Measurements from ENCODE around the gene CHMP5. TPM values are rescaled to one million over a fixed set of nuclear protein-coding genes. Genes with fewer than 3 reads are reported as not detected.

CHMP5 gene
- total and polyA plus RNA-seq, 8 donors, result 9.8 to 164 (median 64.3) TPM

DNA sequence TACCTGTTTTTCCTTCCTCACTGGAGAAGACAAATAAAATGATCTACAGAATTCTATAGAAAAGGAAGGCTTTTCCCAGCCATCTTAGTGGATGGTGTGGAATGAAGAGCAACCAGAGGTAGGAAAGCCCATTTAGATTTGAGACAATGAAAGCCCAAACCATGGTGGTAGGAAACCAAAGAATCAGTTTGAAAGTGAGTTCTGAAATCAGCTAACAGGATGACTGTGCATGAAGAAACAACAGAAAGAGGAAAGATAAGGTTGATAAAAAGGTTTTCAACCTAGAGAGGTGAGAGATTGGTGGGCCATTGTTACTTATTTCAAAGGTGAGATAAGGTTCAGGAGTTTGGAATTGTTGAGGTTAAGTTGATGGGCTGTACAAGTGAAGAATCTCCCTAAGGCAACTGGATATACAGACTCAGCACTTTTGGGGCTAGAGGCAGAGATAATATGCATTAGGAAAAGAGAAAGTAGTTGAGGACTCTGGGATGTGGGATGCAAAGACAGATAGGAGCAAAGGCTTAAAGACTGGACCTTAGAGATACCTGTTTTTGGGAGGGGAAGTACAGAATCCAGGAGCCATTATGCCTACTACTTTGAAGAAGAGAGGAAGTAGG is 2.4 kb downstream of the CHMP5 start:
- H3K4me3 ChIP-seq, result no peak overlapping the region
- H3K36me3 ChIP-seq, result peaks cover 23 to 66% (median 63%) of the 10 kb centered on the region in 4 donors
- no peak overlapping the region for H3K27ac ChIP-seq
- TF ChIP-seq POLR2AphosphoS5 (IDR thresholded peaks at IDR 0.05) (no peak), EP300 (IDR thresholded peaks at IDR 0.05) (no peak), POLR2A (IDR thresholded peaks at IDR 0.05) (no peak)
- TF ChIP-seq, protein P1, sequence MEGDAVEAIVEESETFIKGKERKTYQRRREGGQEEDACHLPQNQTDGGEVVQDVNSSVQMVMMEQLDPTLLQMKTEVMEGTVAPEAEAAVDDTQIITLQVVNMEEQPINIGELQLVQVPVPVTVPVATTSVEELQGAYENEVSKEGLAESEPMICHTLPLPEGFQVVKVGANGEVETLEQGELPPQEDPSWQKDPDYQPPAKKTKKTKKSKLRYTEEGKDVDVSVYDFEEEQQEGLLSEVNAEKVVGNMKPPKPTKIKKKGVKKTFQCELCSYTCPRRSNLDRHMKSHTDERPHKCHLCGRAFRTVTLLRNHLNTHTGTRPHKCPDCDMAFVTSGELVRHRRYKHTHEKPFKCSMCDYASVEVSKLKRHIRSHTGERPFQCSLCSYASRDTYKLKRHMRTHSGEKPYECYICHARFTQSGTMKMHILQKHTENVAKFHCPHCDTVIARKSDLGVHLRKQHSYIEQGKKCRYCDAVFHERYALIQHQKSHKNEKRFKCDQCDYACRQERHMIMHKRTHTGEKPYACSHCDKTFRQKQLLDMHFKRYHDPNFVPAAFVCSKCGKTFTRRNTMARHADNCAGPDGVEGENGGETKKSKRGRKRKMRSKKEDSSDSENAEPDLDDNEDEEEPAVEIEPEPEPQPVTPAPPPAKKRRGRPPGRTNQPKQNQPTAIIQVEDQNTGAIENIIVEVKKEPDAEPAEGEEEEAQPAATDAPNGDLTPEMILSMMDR (IDR thresholded peaks at IDR 0.05), result no peak
- intact Hi-C loops (cut with DNase I; ENCODE audit: low total_unique reads), result no loop called here
- H3K9me3 ChIP-seq, result no peaks in the 10 kb centered on the region
- no peaks in the 10 kb centered on the region for H3K27me3 ChIP-seq
- H3K4me1 ChIP-seq, result peaks cover 19 to 37% (median 32%) of the 10 kb centered on the region in 4 donors
- DNase-seq, result no peak

DNA sequence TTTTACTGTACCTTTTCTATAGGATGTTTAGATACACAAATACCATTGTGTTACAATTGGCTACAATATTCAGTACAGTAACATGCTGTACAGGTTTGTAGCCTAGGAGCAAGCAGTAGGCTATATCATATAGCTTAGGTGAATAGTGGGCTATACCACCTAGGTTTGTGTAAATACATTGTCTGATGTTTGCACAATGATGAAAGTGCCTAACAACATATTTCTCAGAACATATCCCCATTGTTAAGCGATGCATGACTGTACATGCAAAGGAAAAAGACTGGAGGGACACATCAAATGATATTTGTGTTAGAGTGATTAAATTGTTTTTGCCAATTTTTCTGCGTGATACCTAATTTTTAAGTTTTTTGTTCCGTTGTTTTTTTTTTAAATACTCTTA is 5.3 kb downstream of the CHMP5 start:
- H3K27me3 ChIP-seq, result no peaks in the 10 kb centered on the region
- H3K36me3 ChIP-seq, result peaks cover 37 to 91% (median 88%) of the 10 kb centered on the region in 4 donors
- H3K27ac ChIP-seq, result no peak overlapping the region
- TF ChIP-seq POLR2AphosphoS5 (IDR thresholded peaks at IDR 0.05) (no peak), EP300 (IDR thresholded peaks at IDR 0.05) (no peak), POLR2A (IDR thresholded peaks at IDR 0.05) (no peak)
- TF ChIP-seq, protein P1 (IDR thresholded peaks at IDR 0.05), result no peak
- DNase-seq, result no peak
- H3K4me3 ChIP-seq, result no peak overlapping the region
- intact Hi-C loops (cut with DNase I; ENCODE audit: low total_unique reads), result no loop called here
- no peaks in the 10 kb centered on the region for H3K9me3 ChIP-seq
- 85 to 95% (median 93%) methylated on average over 3 of the region's 3 CpGs for WGBS, 5 donors
- H3K4me1 ChIP-seq, result peaks cover 12 to 24% (median 17%) of the 10 kb centered on the region in 4 donors

DNA sequence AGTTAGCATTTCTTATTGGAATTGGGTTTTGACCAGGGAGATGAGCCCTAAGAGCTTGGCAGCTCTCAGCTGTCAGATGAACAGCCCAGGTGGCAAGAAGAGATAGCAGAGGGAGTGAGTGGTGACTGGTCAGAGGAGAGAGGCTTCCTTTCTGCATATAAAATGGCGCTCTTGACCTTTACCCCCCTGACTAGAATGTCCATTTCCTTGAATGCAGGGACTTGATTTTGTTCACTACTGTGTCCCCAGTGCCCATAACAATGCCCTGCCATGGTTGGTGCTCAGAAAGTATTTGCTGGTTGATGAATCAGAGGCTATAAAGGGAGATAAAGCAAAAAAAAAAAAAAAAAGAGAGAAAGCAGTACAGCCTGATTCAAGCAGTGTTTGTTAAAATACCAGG is 7.2 kb downstream of the CHMP5 start:
- intact Hi-C loops (cut with DNase I; ENCODE audit: low total_unique reads), result no loop called here
- Histone ChIP-seq H3K4me1 (peaks cover 0 to 5% (median under 1%) of the 10 kb centered on the region in 4 donors), H3K4me3 (no peak overlapping the region), H3K27ac (peak overlapping the region in 1 of 5 donors; percentile 45), H3K9me3 (no peaks in the 10 kb centered on the region), H3K36me3 (peaks cover 46 to 100% (median 100%) of the 10 kb centered on the region in 4 donors), H3K27me3 (no peaks in the 10 kb centered on the region)
- TF ChIP-seq POLR2AphosphoS5 (IDR thresholded peaks at IDR 0.05), result no peak
- WGBS, 5 donors, result 77 to 98% (median 93%) methylated on average over 1 of the region's 1 CpG
- DNase-seq, result no peak

DNA sequence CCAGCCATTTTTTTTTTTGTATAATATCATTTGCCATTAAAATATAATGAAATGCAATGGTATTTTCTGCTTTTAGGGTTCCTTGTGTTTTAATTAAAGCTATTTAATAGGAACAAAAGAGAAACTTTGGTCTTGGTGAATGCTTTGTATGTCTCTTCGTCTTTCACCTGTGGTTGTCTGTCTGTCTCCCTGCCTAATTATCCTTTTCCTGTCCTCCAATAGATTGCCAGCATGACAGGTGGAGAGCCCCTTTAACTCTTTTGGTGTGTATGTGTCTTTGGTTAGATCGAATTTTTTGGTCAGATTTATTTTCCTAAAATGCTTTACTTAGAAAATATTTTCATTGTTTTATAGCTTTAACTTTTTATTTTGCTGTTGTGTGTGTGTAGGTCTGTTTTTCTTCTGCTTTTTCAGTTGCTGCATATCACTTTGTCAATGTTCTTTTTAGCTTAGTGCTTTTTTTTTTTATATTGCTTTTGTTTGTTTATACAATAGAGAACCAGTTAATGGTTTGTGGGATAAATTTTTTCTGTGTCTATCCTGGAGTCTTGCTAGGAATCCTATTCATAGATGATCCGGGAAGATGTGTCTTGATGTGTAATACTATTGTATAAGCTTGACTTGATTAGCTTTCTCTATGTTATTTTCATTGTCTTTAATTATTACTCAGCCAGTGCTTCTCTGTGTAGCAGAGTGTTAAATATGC is 8.6 kb downstream of the CHMP5 start:
- intact Hi-C loops (cut with DNase I; ENCODE audit: low total_unique reads), result no loop called here
- Histone ChIP-seq H3K4me1 (no peaks in the 10 kb centered on the region), H3K27me3 (no peaks in the 10 kb centered on the region), H3K27ac (no peak overlapping the region), H3K36me3 (peaks cover 52 to 100% (median 100%) of the 10 kb centered on the region in 4 donors), H3K4me3 (no peak overlapping the region), H3K9me3 (no peaks in the 10 kb centered on the region)
- WGBS, 5 donors, result 72 to 84% (median 77%) methylated on average over 3 of the region's 3 CpGs
- TF ChIP-seq EP300 (IDR thresholded peaks at IDR 0.05) (no peak), POLR2AphosphoS5 (IDR thresholded peaks at IDR 0.05) (no peak), POLR2A (IDR thresholded peaks at IDR 0.05) (no peak)
- TF ChIP-seq, protein P1 (IDR thresholded peaks at IDR 0.05), result no peak
- no peak for DNase-seq

DNA sequence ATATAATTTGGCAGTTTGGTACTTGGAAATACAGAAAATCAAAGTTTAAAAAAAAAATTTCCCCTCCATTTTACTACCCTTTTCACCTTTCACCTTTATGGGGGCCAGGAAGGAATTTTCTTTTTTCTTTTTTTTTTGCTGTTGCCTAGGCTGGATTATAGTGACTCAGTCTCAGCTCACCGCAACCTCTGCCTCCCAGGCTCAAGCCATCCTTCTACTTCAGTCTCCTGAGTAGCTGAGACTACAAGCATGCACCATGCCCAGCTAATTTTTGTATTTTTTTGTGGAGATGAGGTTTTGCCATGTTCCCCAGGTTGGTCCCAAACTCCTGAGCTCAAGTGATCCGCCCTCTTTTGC is 9.1 kb downstream of the CHMP5 start:
- Histone ChIP-seq H3K27ac (no peak overlapping the region), H3K27me3 (no peaks in the 10 kb centered on the region), H3K9me3 (no peaks in the 10 kb centered on the region), H3K4me3 (no peak overlapping the region), H3K36me3 (peaks cover 56 to 100% (median 100%) of the 10 kb centered on the region in 4 donors), H3K4me1 (no peaks in the 10 kb centered on the region)
- no peak for DNase-seq
- WGBS, 5 donors, result 67 to 100% (median 97%) methylated on average over 2 of the region's 2 CpGs
- no peak for TF ChIP-seq POLR2A (IDR thresholded peaks at IDR 0.05)
- TF ChIP-seq, protein P1 (IDR thresholded peaks at IDR 0.05), result no peak
- TF ChIP-seq EP300 (IDR thresholded peaks at IDR 0.05), result no peak
- no peak for TF ChIP-seq POLR2AphosphoS5 (IDR thresholded peaks at IDR 0.05)
- intact Hi-C loops (cut with DNase I; ENCODE audit: low total_unique reads), result no loop called here
